OCI-LY3 (cell line): Measurements from ENCODE around the gene DYNLT3.

Source experiments
- CTCF ChIP-seq: fragments of 200-600, 300-600 bp; sonication (generic); IDR thresholded peaks from 2 replicates; pipeline ENCODE4 v1.5.1; 2014; ENCODE audit warnings: antibody characterized with exemption, low read length, low read depth
- EZH2phosphoT487 ChIP-seq: fragments of 200-600 bp; shearing (Covaris generic); IDR thresholded peaks from 2 replicates; pipeline ENCODE4 v1.6.1; 2018; ENCODE audit warnings: antibody characterized with exemption, mixed run types, low read depth

GRCh38 chrX:37829721-37830120 is 17.6 kb downstream of the DYNLT3 start:
- TF ChIP-seq CTCF, result no peak
- TF ChIP-seq EZH2phosphoT487, result no peak
